HFF-Myc (cell line): ENCODE measurements around the gene COX7A2.

ENCODE experiments used
- DNase-seq: peaks from one replicate; pipeline ENCODE4 v3.0.0-alpha.2; 2011; ENCODE audit warnings: low read depth; ENCODE audit errors: extremely low read depth
- H3K4me3 ChIP-seq: replicated peaks from 2 replicates; pipeline ENCODE4 v1.5.1; 2011; ENCODE audit warnings: low read depth, mild to moderate bottlenecking, control low read depth, low read length
- CTCF ChIP-seq: IDR thresholded peaks from 2 replicates; pipeline ENCODE4 v1.5.1; 2012; ENCODE audit warnings: mild to moderate bottlenecking, low read depth, low read length, control low read depth; ENCODE audit errors: missing control alignments

COX7A2 gene

GRCh38 chr6:75203721-75204120, 39.9 kb downstream of the COX7A2 start:
- peak overlapping the region; percentile 86 for H3K4me3 ChIP-seq
- no peak for DNase-seq

GRCh38 chr6:75202676-75203131, 40.9 kb downstream of the COX7A2 start:
- no peak for TF ChIP-seq CTCF
- peak overlapping the region; percentile 86 for H3K4me3 ChIP-seq
- no peak for DNase-seq

More at GRCh38 chr6:75203721-75204120, 39.9 kb downstream of the COX7A2 start:
- TF ChIP-seq CTCF, result no peak

- no peak for TF ChIP-seq CTCF
- H3K4me3 ChIP-seq, result peak overlapping the region; percentile 86
- no peak for DNase-seq
Measured at GRCh38 chr6:75201901-75202672, 41.5 kb downstream of the COX7A2 start.

GRCh38 chr6:75201021-75201420, 42.6 kb downstream of the COX7A2 start:
- no peak for TF ChIP-seq CTCF
- no peak for DNase-seq
- no peak overlapping the region for H3K4me3 ChIP-seq

- no peak overlapping the region for H3K4me3 ChIP-seq
- TF ChIP-seq CTCF, result no peak
- no peak for DNase-seq
Measured at GRCh38 chr6:75199889-75200288, 43.7 kb downstream of the COX7A2 start.

- no peak for DNase-seq
- no peak overlapping the region for H3K4me3 ChIP-seq
- no peak for TF ChIP-seq CTCF
Measured at GRCh38 chr6:75196081-75196687, 47.4 kb downstream of the COX7A2 start.
